Dermis microvascular lymphatic vessel endothelial cell (primary cell): Measurements from ENCODE around the gene USP37. TPM values are rescaled to one million over a fixed set of nuclear protein-coding genes. Genes with fewer than 3 reads are reported as not detected.

Experiments used
- DNase-seq, 2 donors: peaks; one replicate each; pipeline versions ENCODE4 v3.0.0 to v3.0.0-alpha.2; 2010; ENCODE audit warnings: low read depth in 2 of 2
- total RNA-seq: library from RNA; depleted of rRNA; stranded (reverse); fragments of >200 nt; gene quantifications from 2 replicates; pipeline ENCODE4 v1.2.1, GENCODE V29; 2014

USP37 gene, protein sequence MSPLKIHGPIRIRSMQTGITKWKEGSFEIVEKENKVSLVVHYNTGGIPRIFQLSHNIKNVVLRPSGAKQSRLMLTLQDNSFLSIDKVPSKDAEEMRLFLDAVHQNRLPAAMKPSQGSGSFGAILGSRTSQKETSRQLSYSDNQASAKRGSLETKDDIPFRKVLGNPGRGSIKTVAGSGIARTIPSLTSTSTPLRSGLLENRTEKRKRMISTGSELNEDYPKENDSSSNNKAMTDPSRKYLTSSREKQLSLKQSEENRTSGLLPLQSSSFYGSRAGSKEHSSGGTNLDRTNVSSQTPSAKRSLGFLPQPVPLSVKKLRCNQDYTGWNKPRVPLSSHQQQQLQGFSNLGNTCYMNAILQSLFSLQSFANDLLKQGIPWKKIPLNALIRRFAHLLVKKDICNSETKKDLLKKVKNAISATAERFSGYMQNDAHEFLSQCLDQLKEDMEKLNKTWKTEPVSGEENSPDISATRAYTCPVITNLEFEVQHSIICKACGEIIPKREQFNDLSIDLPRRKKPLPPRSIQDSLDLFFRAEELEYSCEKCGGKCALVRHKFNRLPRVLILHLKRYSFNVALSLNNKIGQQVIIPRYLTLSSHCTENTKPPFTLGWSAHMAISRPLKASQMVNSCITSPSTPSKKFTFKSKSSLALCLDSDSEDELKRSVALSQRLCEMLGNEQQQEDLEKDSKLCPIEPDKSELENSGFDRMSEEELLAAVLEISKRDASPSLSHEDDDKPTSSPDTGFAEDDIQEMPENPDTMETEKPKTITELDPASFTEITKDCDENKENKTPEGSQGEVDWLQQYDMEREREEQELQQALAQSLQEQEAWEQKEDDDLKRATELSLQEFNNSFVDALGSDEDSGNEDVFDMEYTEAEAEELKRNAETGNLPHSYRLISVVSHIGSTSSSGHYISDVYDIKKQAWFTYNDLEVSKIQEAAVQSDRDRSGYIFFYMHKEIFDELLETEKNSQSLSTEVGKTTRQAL
- total RNA-seq, result 7.3 and 8.3 TPM in 2 replicates

DNA sequence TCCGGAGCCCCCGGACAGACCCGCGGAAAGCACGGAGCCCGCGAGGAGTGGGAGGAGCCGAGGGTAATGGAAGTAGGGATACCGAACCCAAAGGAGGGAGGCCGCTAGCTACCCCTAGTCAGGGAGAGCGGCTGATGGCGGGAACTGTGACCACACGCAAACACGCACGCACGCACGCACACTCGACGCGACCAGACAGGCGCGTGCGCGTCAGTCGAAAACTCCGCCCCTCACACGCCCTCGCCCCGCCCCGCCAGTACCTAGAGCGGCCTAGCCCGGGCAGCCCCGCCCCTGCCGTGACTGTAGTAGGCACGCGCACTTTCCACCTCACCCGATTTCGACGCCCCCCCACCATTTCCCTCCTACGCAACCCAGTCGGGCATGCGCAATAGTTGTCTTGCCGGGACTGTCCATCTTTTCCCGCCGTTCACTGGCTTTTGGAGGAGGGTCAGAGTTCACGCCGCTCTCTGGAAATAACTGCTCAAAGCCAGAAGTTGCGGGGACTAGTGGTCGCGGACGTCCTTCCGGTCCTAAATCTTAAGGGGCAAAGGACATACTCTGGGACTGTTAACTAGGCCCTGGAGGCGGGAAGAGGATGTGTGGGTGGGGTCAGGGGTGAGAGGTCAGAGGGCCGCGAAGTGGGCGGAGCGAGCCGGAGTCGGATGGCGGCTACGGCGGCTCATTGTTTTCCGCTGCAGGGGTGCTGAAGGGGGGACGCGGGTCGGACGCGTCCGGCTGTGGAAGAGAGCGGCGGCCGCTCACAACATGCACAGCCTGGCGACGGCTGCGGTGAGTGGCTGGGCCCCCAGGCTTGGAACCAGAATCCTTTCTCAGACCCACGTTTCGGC is at the start of gene USP37, which contains the start of gene CNOT9:
Gene USP37, minus strand, starts transcription at position 162 of the 848 bp plus-strand sequence. CDS start 9,698 bp downstream, outside the sequence.
Gene CNOT9, plus strand, starts transcription at position 650 of the 848 bp plus-strand sequence. Its CDS starts 116 bp downstream, at position 766.
- DNase-seq, result peak; percentile 95 to 99

DNA sequence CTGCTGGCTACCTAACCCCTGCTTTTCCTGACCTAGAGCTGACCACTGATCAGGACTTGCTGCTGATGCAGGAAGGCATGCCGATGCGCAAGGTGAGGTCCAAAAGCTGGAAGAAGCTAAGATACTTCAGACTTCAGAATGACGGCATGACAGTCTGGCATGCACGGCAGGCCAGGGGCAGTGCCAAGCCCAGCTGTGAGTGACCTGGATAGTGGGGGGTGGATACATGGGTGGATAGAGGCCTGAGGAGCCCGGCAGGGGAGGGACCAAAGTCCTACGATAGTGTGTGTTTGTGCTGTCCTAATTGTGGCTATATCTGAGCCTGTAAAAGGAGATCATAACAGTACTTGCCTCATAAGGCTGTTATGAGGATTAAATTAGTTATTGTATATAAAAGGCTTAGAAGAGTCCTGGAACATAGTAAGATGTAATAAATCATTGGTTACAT is 47.7 kb upstream of the USP37 start:
- no peak for DNase-seq

DNA sequence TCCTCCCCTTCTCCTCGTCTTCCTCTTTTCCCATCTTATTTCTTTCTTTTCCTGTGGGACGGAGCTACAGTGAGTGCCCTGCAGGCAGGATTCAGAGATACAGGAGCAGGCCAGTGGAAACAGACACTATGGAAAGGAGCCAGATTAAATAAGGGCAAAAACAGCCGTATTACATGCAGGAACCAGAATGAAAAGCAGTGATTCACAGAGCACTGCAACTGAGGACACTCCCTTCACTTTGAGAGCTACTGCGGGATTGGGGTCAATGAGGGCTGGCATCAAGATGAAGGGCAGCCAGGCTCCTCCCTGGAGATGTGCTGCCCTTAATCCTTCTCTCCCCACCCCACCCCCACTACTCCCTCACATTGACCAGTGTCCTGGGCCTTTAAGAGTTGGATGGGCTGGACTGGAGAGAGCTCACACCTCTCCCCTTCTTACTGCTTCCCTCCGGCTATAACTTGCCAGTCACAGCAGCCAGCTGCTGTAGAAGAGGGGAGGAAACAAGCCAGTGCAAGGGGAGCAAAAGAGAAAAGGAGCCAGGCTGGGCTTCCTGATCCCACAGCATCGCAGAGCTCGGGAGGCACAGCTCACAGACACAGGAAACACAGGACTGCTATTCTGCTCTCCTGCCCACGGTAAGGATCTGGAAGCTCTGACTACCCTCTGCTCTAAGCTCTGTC is 39.4 kb upstream of the USP37 start, which contains the start of gene PLCD4:
Gene PLCD4, plus strand, starts transcription at position 464 of the 680 bp plus-strand sequence. CDS start 7,841 bp downstream, outside the sequence.
- DNase-seq, result peak; percentile 47 to 76

DNA sequence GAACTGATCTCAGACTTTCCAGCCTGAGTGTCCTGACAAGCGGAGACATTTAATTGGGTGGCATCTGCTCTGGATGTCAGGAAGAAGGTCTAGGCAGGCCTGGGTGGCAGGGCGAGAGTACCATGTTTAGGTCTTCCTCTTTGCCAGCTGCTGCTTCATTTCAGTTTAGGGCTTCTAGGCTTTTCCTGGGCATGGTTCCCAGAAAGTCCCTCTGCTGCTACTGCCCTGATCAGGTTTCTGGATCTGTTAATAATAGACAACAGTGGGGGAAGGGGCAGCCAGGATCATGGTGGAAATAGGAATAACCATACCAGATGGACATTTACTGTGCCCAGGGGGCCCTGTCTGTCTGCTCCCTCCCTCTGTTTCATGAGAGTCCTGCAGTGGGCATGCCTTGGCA is 37.3 kb upstream of the USP37 start:
- DNase-seq, result peak in 1 of 2 donors; percentile 30

DNA sequence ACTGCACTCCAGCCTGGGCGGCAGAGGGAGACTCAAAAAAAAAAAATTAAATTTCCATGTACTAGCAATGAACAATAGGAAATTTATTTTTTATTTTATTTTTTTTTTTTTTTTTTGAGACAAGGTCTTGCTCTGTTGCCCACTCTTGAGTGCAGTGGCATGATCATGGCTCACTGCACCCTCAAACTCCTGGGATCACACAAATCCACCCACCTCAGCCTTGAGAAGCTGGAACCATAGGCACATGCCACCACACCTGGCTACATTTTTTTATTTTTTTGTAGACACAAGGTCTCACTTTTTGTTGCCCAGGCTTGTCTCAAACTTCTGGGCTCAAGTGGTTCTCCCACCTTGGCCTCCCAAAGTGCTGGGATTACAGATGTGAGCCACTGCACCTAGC is 17.4 kb upstream of the USP37 start:
- DNase-seq, result no peak

DNA sequence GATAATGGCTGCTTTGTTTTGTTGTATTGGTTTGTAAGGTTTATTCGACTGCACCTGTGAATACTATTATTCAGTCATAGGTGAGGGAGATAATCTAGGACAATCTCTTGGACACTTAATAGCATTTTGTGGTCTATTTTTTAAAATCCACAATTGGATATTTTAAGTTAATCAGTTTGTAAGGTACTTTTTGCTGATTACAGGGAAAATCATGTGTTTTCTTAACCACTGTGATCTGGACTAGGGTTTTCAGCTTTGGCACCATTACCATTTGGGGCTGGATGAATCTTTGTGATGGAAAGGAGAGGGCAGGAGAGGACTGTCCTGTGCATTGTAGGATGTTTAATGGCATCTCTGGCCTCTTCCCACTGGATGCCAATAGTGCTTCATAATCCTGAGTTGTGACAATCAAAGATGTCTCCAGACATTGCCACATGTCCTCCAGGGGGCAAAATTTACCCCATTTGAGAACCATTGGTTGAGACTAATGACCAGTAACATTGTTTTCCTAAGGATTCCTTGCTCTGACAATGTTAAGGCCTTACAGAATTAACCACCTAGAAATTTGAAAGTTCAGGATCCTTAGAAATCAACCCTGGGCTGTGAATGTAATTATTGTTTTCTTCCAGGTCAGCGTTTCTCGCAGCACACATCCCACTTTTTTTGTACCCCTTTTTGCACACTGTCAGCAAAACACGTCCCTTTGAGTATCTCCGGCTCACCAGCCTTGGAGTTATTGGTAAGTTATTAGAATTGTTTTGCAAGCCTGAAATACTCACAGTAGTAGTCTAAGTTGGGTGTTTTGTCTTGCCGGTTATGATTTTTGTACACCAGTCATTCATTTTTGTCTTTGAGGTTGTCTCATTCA is 16.1 kb upstream of the USP37 start:
- DNase-seq, result peak in 1 of 2 donors; percentile 25

DNA sequence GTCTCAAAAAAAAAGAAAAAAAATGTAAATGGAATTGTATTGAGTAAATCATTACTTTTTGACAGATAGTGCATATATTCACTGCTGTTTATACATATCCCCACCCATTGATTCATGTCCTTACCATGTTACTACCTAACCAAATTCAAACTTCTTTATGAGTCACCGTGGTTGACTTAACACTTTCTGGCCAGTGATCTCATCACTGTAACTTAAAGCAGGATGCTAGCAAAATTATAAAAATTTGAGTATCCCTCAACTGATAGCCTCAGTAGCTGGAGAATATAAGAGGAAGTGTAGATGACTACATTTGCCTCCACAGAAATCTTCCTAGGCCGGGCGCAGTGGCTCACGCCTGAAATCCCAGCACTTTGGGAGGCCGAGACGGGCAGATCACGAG is 13.9 kb upstream of the USP37 start:
- peak in 1 of 2 donors; percentile 36 for DNase-seq

DNA sequence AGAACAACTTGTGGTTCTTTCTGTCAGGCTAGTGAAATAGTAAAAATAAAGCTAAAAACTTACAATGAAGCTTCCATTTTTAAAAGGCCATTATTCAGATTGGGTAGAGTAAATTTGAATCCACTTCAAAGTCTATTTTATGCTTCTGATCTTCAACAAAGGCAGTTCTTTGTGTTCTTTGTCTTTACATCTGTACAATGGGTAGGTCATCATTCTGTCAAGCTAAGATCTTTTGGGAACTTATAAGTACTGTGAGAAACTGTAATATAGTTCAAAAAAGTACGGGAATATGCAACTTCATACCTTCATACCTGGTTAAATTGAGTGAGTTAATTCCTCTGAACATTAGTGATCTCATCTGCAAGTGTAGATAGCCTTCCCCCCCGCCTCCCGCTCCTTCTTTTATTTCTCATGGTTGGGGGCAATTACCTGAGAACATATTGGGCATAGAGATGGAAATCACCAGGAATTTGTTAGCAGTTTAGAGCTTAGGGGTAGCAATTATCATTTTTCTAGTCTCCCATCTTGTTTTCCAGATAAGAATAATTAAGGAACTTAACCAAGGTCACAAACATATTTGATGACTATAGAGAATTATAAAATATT is 10.2 kb upstream of the USP37 start:
- no peak for DNase-seq

DNA sequence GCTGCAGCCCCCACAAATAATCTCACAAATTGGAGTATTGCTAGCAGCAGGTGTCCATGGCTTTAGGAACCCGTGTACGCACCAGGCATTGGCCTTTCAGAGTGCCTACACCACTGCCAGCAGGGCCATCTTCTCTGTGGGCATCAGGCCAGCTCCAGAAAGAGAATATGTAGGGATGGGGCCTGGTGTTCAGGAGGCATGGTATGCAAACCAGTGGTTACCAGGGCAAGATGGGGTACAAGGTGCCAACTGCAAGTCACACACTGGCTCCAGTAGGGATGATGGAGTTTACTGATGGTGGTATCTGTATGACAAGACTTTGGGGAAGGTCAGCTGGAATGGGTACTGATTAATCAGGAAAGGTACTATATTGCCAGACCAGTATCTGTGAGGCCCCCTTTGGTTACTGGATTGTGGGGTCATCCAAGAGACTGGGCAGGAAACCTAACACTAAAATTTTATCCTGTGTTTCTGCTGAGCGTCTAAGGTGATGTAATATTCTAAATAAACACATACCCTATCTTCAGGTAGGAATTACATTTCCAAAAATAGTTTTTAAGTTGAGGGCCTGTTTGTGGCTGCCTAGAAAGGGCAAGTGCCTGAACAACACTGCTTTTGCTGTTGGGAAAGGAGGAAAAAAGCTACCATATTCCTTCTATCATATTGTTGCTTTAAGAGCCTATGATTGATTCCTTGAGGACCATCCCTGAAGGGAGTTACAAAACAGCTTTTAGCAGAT is 9.5 kb upstream of the USP37 start:
- DNase-seq, result no peak

DNA sequence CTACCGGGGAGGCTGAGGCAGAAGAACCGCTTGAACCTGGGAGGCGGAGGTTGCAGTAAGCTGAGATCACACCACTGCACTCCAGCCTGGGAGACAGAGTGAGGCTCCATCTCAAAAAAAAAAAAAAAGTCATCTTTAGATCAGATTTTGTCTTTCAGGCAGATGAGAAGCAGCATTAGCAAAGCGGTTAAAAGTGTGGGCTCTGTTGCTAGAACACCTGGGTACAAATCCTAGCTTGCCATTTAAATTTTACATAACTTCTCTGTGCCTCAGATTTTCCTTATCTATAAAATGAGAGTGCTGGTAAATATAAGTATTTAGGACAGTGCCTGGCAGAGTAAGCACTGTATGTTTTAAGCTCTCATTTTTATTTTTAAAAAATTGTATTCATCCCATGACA is 8.7 kb upstream of the USP37 start:
- DNase-seq, result no peak

DNA sequence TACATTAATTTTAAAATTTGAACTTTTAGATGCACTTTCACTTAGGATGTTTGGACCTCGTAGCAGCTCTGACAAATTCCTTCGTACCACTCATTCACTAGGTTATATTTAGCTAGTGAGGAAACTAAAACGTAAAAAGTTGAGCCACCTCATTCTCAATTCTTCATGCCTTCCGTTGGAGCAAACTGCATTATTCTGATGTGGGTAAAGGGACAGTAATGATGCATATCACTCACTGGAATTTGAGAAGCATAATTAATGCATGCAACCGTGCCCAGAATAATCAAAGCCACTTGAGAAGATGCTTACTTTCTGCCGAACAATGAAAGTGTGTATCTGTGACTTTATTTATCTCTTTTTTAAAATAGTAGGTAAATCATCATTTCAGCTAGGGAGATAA is 2.7 kb upstream of the USP37 start:
- peak in 1 of 2 donors; percentile 54 for DNase-seq

DNA sequence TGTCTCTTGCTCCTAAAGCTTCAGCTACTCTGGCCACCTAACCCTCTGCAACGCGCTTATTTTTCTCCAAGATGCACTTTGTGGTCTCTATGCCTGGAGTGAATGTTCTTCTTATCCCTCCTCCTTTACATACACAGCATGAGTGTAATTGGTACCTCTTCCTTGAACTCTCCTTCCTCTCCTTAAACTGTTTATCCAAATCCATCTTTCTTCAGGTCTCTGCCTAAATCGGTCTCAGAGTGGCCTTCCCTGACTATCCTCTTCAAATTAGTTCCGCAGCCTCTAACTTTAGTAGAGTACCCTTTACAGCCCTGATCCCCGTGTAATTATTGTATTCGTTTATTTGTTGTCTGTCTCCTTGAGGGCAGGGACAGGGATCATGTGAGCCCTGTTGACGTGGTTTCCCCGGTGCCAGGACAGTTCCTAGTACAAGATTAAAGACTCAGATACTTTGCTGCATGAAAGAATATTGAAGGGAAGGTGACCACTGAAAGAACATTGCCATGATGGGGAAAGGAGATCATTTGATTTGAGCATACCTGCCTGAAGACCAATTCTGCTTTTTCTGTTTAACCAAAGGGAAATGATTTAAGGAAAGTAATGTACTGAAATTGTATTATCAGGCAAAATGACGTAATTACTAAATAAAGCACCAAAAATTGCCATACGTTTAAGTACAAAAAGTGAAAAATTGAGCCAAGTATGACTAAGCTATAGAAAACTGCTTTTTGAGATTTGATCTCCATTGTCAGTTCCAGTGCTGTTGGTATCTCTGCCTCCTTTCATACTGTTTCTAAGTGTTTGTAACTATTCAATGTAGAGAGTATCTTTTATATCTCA is 1.7 kb upstream of the USP37 start:
- peak; percentile 49 to 86 for DNase-seq

DNA sequence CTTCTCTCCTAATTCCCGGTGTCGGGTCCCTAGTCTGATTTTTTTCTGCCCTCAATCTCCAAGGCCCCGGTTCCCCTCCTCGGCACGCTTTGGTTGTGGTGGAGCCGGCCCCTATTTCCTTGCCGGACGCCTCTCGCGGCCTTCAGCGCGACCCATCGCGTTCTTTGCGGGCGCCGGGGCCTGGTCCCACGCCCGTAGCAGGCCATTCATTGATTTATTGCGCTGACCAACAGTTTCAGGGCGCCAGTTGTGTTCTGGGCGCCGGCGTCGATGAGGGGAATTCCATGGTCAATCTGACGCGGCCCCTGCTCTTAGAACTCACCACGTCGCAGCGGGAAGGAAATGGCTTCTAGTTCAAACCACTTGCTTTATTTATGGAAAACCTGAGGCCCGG is 884 bp upstream of the USP37 start:
- DNase-seq, result peak; percentile 68 to 93

DNA sequence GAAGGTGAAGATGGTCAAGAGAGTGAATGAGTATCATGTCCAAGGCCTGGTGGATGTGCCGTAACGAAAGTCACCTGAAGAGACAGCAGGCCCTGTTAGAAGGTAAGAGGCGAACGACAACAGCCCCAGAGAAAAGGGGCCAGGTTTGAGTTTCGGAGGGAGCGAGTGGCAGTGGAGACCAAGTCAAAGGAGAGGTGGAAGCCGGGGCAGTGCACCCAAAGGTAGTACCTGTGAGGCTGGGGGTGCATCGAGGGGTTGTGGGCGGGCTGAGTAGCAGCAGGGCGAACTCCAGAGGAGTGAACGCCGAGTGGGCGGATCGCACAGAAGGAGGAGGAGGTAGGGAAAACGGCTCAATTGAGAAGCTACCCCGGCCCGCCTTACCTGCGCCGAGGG is 358 bp downstream of the USP37 start:
- DNase-seq, result no peak

DNA sequence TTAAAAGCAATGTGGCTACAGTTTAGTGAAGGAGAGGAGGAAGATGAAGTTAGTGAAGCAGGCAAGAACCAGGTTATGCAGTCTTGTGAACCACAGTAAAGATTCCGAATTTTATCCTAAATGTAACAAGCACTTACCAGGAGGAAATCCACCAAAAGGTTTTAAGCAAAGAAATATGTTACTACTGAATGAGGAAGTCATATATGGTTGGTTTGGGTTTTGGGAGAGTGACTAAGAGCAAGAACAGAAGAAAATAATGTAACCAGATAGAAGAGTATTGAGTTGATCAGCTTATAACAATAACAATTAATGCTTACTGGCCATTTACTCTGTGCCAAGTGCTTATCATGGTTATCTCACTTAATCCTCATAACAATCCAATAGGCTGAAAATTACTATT is 1.9 kb downstream of the USP37 start:
- no peak for DNase-seq

DNA sequence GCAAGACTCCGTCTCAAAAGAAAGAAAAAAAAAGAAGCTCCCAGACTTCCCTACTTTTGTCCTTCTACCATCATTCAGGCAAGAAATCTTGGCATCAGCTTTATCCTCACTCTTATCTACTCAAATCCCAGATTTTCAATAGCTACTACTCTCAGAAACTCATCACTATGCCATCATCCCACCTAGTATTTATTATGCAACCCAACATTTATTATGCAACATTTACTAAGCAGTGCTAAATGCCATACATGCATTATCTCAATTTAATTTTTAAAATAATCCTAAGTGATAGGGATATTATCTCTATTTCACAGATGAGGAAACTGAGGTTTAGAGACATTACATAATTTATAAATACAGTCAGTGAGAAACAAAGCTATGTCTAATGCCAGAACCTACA is 4.1 kb downstream of the USP37 start:
- DNase-seq, result no peak

DNA sequence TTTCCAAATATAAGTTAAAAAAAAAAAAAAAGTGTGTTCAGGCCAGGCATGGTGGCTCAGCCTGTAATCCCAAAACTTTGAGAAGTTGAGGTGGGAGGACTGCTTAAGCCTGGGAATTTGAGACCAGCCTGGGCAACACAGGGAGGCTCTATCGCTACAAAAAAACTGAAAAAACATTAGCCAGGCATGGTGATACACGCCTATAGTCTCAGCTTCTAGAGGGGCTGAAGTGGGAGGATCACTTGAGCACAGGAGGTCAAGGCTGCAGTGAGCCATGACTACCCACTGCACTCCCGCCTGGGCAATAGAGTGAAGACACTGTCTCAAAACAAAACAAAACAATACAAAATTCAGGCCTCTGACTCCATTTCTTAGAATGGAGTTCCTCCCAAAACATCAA is 9.2 kb downstream of the USP37 start:
- DNase-seq, result no peak
